DOHH2 (cell line): ENCODE measurements around the gene GATA6.

ENCODE experiments used
- H3F3A ChIP-seq: fragments of 200-600 bp; sonication (generic), shearing (Covaris generic); 2 replicates; pipeline ENCODE4 v1.6.0; 2016; ENCODE audit warnings: antibody characterized with exemption, mild to moderate bottlenecking; ENCODE audit not compliant: control insufficient read depth, insufficient read depth
- H3K27ac ChIP-seq: fragments of 200-600 bp; sonication (generic); 2 replicates; pipeline ENCODE4 v1.5.1; 2014; ENCODE audit warnings: low read depth, mild to moderate bottlenecking, low read length, moderate library complexity
- H3K27me3 ChIP-seq: fragments of 200-600 bp; sonication (generic); 2 replicates; pipeline ENCODE4 v1.6.1; 2014; ENCODE audit warnings: mild to moderate bottlenecking, low read length, mixed read lengths; ENCODE audit not compliant: control insufficient read depth
- H3K36me3 ChIP-seq: fragments of 200-600 bp; sonication (generic); 2 replicates; pipeline ENCODE4 v1.6.1; 2014; ENCODE audit warnings: mild to moderate bottlenecking, low read length, moderate library complexity, mixed read lengths; ENCODE audit not compliant: control insufficient read depth
- H3K4me1 ChIP-seq: fragments of 200-600 bp; sonication (generic); 2 replicates; pipeline ENCODE4 v1.6.1; 2014; ENCODE audit warnings: mild to moderate bottlenecking, low read length, mixed read lengths; ENCODE audit not compliant: control insufficient read depth
- H3K4me2 ChIP-seq: fragments of 200-600 bp; sonication (generic); 2 replicates; pipeline ENCODE4 v1.6.0; 2014; ENCODE audit warnings: mild to moderate bottlenecking, low read length, moderate library complexity
- H3K4me3 ChIP-seq: fragments of 200-600 bp; sonication (generic); 2 replicates; pipeline ENCODE4 v1.5.1; 2014; ENCODE audit warnings: mild to moderate bottlenecking, low read length, mixed read lengths
- H3K79me2 ChIP-seq: fragments of 200-600 bp; sonication (generic); 2 replicates; pipeline ENCODE4 v1.6.1; 2014; ENCODE audit warnings: mild to moderate bottlenecking, low read length, mixed read lengths; ENCODE audit not compliant: control insufficient read depth
- H3K9me2 ChIP-seq: fragments of 200-600 bp; sonication (generic); replicated peaks from 2 replicates; pipeline ENCODE4 v1.6.1; 2014; ENCODE audit warnings: mild to moderate bottlenecking, low read length, mixed read lengths; ENCODE audit not compliant: control insufficient read depth
- H3K9me3 ChIP-seq: fragments of 200-600 bp; sonication (generic); 2 replicates; pipeline ENCODE4 v1.6.1; 2014; ENCODE audit warnings: antibody characterized with exemption, low read length, mixed read lengths; ENCODE audit not compliant: control insufficient read depth, insufficient read depth
- H4K20me1 ChIP-seq: fragments of 200-600 bp; sonication (generic); 2 replicates; pipeline ENCODE4 v1.6.0; 2014; ENCODE audit warnings: low read depth, mild to moderate bottlenecking, antibody characterized with exemption, low read length, moderate library complexity; ENCODE audit not compliant: control insufficient read depth, insufficient read depth
- CTCF ChIP-seq: fragments of 200-600 bp; sonication (generic); IDR thresholded peaks from one replicate; pipeline ENCODE4 v1.5.1; 2014; ENCODE audit warnings: antibody characterized with exemption, mild to moderate bottlenecking, low read depth, low read length; ENCODE audit not compliant: poor library complexity, severe bottlenecking
- EZH2phosphoT487 ChIP-seq: fragments of 200-600 bp; sonication (generic); IDR thresholded peaks from 2 replicates; pipeline ENCODE4 v1.6.1; 2017; ENCODE audit warnings: borderline replicate concordance, mild to moderate bottlenecking, antibody characterized with exemption, low read length, moderate library complexity, mixed read lengths

Gene GATA6

GRCh38 chr18:22169011-22169888, at the start of gene GATA6:
TSS of gene GATA6 (plus strand) at chr18:22169589. CDS start at chr18:22171145, 1,556 bp downstream.
- no peak within 1 kb of the TSS for H3K27ac ChIP-seq
- no peaks in the 10 kb centered on the region for H3K4me1 ChIP-seq
- H4K20me1 ChIP-seq: no peaks in the 10 kb centered on the region
- no peaks in the 10 kb centered on the region for H3F3A ChIP-seq
- no peak within 1 kb of the TSS for H3K4me3 ChIP-seq
- no peaks in the 10 kb centered on the region for H3K9me2 ChIP-seq
- no peaks in the 10 kb centered on the region for H3K27me3 ChIP-seq
- no peak within 1 kb of the TSS for H3K4me2 ChIP-seq
- TF ChIP-seq CTCF (no peak), EZH2phosphoT487 (no peak)
- peaks cover 17% of the 10 kb centered on the region; the same call in 1 of the 2 replicates for H3K9me3 ChIP-seq
- H3K36me3 ChIP-seq: no peaks in the 10 kb centered on the region
- H3K79me2 ChIP-seq: no peaks in the 10 kb centered on the region

GRCh38 chr18:22124970-22125369, 44.4 kb upstream of the GATA6 start:
- no peaks in the 10 kb centered on the region for H3K36me3 ChIP-seq
- H3K79me2 ChIP-seq: no peaks in the 10 kb centered on the region
- H3K27ac ChIP-seq: no peak overlapping the region
- no peak for TF ChIP-seq CTCF
- TF ChIP-seq EZH2phosphoT487: no peak
- no peak overlapping the region for H3K4me2 ChIP-seq
- no peak overlapping the region for H3K4me3 ChIP-seq
- no peaks in the 10 kb centered on the region for H4K20me1 ChIP-seq
- no peaks in the 10 kb centered on the region for H3K9me3 ChIP-seq
- H3F3A ChIP-seq: no peaks in the 10 kb centered on the region
- H3K27me3 ChIP-seq: no peaks in the 10 kb centered on the region
- H3K9me2 ChIP-seq: no peaks in the 10 kb centered on the region
- no peaks in the 10 kb centered on the region for H3K4me1 ChIP-seq

GRCh38 chr18:22128954-22129353, 40.4 kb upstream of the GATA6 start:
- H3K27me3 ChIP-seq: no peaks in the 10 kb centered on the region
- H4K20me1 ChIP-seq: no peaks in the 10 kb centered on the region
- H3K9me2 ChIP-seq: no peaks in the 10 kb centered on the region
- H3K4me2 ChIP-seq: no peak overlapping the region
- no peaks in the 10 kb centered on the region for H3F3A ChIP-seq
- no peaks in the 10 kb centered on the region for H3K79me2 ChIP-seq
- TF ChIP-seq EZH2phosphoT487 (no peak), CTCF (no peak)
- no peaks in the 10 kb centered on the region for H3K9me3 ChIP-seq
- H3K27ac ChIP-seq: no peak overlapping the region
- H3K4me3 ChIP-seq: no peak overlapping the region
- no peaks in the 10 kb centered on the region for H3K36me3 ChIP-seq
- no peaks in the 10 kb centered on the region for H3K4me1 ChIP-seq
